ENCODE results near the gene STARD5. TPM values are rescaled to one million over a fixed set of nuclear protein-coding genes. Genes with fewer than 3 reads are reported as not detected.
A peak's percentile ranks its signal among the peaks of the same experiment; 100 is the strongest.

STARD5 gene
- total RNA-seq, 1 donor from 2014 or later = 5.8 TPM

DNA sequence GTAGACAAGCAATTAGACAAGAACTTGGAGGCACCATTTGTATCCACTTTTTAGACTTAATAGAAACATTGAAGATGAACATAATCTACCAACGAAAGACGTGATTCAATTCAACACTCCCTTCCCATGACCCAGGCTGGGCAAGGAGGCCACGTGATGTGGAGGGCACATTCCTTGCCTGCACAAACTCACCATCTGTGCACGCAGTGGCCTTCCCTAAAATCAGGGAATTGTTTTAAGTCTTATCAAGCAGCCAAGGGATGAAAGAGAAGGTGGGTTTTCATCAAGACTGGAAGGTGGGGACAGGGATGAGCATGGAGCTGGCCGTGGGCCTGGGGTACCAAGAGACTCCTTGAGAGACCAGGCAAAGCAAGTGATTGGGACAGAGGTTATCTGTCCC, 13.5 kb downstream of the STARD5 start:
- no peaks in the 10 kb centered on the region for H3K27me3 Mint-ChIP-seq (ENCODE audit: low read depth)
- no peaks in the 10 kb centered on the region for H3K4me1 Mint-ChIP-seq
- no peak overlapping the region for H3K4me3 Mint-ChIP-seq
- no peak for DNase-seq (ENCODE audit: low spot score in 2 of 2, unreplicated experiment in 2 of 2)
- no peak overlapping the region for H3K27ac Mint-ChIP-seq
- no peaks in the 10 kb centered on the region for H3K9me3 Mint-ChIP-seq
- TF ChIP-seq, protein P1, sequence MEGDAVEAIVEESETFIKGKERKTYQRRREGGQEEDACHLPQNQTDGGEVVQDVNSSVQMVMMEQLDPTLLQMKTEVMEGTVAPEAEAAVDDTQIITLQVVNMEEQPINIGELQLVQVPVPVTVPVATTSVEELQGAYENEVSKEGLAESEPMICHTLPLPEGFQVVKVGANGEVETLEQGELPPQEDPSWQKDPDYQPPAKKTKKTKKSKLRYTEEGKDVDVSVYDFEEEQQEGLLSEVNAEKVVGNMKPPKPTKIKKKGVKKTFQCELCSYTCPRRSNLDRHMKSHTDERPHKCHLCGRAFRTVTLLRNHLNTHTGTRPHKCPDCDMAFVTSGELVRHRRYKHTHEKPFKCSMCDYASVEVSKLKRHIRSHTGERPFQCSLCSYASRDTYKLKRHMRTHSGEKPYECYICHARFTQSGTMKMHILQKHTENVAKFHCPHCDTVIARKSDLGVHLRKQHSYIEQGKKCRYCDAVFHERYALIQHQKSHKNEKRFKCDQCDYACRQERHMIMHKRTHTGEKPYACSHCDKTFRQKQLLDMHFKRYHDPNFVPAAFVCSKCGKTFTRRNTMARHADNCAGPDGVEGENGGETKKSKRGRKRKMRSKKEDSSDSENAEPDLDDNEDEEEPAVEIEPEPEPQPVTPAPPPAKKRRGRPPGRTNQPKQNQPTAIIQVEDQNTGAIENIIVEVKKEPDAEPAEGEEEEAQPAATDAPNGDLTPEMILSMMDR (IDR thresholded peaks at IDR 0.05; ENCODE audit: unreplicated experiment) = no peak
- peaks cover 16% of the 10 kb centered on the region for H3K36me3 Mint-ChIP-seq

DNA sequence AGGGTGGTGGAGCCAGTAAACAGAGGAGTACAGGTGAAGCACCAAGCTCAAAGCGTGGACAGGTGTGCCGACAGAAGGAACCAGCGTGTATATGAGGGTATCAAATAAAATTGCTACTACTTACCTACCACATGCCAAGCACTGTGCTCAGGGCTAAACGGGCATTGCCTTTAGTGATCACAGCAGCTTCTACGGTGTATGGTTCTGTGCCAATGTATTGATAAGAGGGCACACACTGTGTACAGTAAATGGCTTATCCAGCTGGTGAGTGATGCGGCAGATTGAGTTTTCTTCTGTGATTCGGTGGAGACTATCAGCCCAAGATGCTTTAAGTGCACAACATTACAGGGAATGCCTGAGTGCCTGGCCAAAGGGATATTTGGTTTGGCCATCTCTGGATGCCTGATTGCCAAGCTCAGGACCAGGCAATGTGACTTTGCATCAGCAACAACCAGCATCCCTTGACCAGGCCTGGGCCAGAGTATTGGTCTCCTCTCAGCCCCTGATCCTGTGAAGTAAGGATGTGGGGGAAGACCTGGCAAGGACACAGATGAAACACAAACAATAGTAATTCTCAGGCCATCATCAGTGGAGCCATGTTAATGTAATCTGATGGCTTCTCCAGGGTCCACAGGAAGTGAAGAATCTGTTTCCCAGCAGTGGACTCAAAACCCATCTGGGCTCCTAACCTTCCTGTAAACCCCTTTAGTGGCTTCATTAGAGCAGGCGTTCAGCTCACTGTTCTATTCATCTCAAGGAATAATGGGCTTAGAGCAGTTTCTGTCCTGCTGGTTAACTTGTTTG, 14.1 kb downstream of the STARD5 start:
- TF ChIP-seq, protein P1 (IDR thresholded peaks at IDR 0.05; ENCODE audit: unreplicated experiment) = no peak
- DNase-seq (ENCODE audit: low spot score in 2 of 2, unreplicated experiment in 2 of 2) = no peak

DNA sequence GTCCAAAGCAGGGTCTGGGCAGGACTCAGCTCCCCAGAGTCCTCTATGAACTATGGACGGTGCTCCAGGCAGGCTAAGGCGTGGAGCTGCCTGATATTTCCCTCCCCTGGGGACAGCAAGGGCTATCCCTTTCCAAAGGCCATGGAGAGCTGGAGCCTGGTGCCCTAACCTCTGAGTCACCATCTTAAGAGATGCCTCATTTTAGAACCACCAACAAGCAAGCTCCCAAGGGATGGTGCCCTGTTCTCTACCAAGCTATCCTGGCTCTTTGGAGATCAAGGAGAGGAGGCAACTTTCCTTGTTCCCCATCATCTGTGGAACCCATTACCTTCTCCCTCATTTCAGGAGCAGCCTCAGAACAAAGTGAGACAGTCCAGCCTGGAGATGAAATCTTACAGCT, 15.7 kb downstream of the STARD5 start:
- Mint-ChIP-seq H3K4me3 (no peak overlapping the region), H3K4me1 (peaks cover 16% of the 10 kb centered on the region), H3K36me3 (peaks cover 15% of the 10 kb centered on the region), H3K27me3 (ENCODE audit: low read depth) (no peaks in the 10 kb centered on the region), H3K9me3 (no peaks in the 10 kb centered on the region), H3K27ac (no peak overlapping the region)
- DNase-seq (ENCODE audit: low spot score in 2 of 2, unreplicated experiment in 2 of 2) = no peak
- TF ChIP-seq, protein P1 (IDR thresholded peaks at IDR 0.05; ENCODE audit: unreplicated experiment) = no peak

More for the DNA sequence above, 14.1 kb downstream of the STARD5 start:
- H3K9me3 Mint-ChIP-seq = no peaks in the 10 kb centered on the region
- no peaks in the 10 kb centered on the region for H3K27me3 Mint-ChIP-seq (ENCODE audit: low read depth)
- H3K27ac Mint-ChIP-seq = no peak overlapping the region
- H3K36me3 Mint-ChIP-seq = peaks cover 15% of the 10 kb centered on the region
- no peaks in the 10 kb centered on the region for H3K4me1 Mint-ChIP-seq
- H3K4me3 Mint-ChIP-seq = no peak overlapping the region

DNA sequence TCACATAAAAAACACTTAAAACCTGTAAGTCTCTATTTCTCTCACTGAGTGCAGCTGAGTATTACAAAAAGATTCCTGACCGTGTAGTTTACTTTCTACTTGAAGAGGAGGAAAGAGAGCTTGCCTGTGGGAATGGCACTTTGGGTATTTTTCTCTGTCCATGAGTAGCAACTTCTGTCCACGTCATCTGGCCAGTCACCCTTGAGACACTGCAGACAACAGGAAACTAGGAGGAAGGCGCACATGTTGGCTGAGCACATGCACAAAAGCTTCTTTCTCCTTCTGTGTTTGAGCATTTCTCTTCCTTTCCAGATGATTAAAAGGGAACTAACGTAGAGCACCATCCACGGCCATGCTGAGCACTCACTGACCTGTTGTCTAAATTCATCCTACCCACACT, 19.7 kb downstream of the STARD5 start:
- peak overlapping the region; percentile 57 for H3K27ac Mint-ChIP-seq
- TF ChIP-seq, protein P1 (IDR thresholded peaks at IDR 0.05; ENCODE audit: unreplicated experiment) = no peak
- H3K4me3 Mint-ChIP-seq = no peak overlapping the region

DNA sequence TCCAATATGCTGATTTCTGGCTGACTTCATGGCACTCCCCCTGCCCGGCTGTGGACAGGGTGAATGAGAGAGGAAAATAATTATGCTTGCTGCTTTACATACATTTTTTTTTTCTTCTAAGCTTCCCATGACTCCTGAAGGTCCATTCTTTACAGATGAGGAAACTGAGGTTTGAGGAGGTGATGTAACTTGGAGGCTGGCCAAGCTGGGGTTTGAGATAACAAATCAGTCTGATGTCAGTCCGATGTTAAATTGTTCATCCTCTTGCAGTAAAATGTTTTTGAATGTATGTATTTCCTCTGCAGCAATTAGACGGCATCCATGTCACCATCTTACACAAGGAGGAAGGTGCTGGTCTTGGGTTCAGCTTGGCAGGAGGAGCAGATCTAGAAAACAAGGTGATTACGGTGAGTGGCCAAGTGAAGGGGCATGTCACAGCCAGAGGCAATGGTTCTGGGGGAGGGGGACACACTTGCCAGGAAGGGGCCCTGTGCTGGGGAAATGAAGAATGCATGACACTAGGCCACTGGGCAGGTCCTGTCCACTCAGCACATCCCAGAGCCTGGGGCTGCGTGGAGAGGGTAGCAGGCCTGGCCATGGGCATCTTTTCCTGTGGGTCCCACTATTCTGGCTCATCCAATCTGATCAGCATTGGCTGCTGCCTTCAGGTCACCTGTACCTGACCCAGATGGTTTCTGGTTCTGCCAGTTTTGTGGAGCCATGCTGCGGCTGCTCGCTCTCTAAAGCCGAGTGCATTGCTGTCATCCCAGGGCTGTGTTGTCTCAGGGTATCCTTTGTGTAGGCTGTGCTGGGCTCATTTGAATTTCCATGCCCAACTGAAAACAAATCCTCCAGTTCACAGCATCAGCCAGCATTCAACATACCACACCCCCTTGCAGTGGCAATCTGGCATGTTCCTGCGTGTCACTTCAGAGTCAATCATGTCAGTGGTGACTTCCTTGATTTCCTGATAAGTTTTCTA, 20.4 kb downstream of the STARD5 start:
- DNase-seq (ENCODE audit: low spot score in 2 of 2, unreplicated experiment in 2 of 2) = no peak
- TF ChIP-seq, protein P1 (IDR thresholded peaks at IDR 0.05; ENCODE audit: unreplicated experiment) = no peak
- no peak overlapping the region for H3K27ac Mint-ChIP-seq
- peaks cover 18% of the 10 kb centered on the region for H3K4me1 Mint-ChIP-seq
- no peaks in the 10 kb centered on the region for H3K27me3 Mint-ChIP-seq (ENCODE audit: low read depth)
- no peaks in the 10 kb centered on the region for H3K36me3 Mint-ChIP-seq
- no peaks in the 10 kb centered on the region for H3K9me3 Mint-ChIP-seq
- no peak overlapping the region for H3K4me3 Mint-ChIP-seq

More for the DNA sequence above, 19.7 kb downstream of the STARD5 start:
- Mint-ChIP-seq H3K4me1 (peaks cover 18% of the 10 kb centered on the region), H3K36me3 (no peaks in the 10 kb centered on the region), H3K27me3 (ENCODE audit: low read depth) (no peaks in the 10 kb centered on the region), H3K9me3 (no peaks in the 10 kb centered on the region)
- DNase-seq (ENCODE audit: low spot score in 2 of 2, unreplicated experiment in 2 of 2) = no peak

All from mesothelial cell of epicardium (in vitro differentiated cells).